GM21381 (cell line): Measurements from ENCODE around the gene NCAPH2.
A peak's percentile ranks its signal among the peaks of the same experiment; 100 is the strongest.

Experiments
- ATAC-seq: cut with Tn5 transposase; IDR thresholded peaks from one replicate; pipeline ENCODE4 v1.9.1; 2021; ENCODE audit warnings: mild to moderate bottlenecking, moderate library complexity; ENCODE audit not compliant: unreplicated experiment

The NCAPH2 gene

DNA sequence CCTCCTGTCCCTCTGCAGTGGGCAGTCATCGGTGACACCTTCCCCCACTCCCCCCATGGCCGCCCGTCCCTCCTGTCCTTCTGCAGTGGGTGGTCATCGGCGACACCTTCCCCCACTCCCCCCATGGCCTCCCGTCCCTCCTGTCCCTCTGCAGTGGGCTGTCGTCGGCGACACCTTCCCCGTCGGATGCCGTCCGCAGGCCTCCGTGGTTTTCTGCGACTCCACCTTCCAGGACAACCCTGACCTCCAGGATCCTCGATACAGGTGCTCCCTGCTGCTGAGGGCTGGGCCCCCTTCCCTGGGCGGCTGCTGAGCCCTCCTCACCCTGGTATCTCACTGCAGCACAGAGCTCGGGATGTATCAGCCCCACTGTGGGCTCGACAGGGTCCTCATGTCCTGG is 19.1 kb upstream of the NCAPH2 start:
- no peak for ATAC-seq

DNA sequence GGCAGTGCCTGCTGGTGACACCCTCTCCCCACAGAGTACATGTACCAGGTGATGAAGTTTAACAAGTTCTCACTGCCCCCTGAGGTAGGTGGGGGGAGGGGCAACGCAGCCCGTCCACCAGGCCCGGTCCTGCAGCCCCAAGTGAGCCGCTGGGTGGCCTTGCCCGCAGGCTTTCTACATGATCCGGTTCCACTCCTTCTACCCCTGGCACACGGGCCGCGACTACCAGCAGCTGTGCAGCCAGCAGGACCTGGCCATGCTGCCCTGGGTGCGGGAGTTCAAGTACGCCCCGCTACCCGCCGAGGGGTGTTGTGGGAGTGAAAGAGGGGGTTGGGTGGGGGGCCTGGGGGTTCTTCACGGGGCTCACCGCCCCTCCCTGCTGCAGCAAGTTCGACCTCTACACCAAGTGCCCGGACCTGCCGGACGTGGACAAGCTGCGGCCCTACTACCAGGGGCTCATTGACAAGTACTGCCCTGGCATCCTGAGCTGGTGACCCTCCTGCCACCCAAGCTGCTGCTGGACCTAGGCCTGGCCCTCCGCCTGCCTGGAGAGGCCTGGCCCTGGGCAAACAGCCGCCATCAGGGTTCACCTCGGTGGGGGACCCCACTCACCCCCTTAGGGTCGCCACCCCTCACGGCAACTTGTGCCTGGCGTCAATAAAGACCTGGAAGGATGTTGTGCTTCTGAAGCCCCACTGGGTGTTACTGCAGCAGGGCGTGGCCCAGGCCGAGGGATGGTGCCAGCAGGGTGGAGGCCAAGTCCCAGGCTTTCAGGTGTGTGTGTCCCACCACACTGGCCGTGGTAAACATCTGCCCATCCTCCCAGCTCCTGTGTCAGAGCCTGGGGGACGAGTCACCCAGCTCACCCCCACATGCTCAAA is 18.4 kb upstream of the NCAPH2 start:
- no peak for ATAC-seq

DNA sequence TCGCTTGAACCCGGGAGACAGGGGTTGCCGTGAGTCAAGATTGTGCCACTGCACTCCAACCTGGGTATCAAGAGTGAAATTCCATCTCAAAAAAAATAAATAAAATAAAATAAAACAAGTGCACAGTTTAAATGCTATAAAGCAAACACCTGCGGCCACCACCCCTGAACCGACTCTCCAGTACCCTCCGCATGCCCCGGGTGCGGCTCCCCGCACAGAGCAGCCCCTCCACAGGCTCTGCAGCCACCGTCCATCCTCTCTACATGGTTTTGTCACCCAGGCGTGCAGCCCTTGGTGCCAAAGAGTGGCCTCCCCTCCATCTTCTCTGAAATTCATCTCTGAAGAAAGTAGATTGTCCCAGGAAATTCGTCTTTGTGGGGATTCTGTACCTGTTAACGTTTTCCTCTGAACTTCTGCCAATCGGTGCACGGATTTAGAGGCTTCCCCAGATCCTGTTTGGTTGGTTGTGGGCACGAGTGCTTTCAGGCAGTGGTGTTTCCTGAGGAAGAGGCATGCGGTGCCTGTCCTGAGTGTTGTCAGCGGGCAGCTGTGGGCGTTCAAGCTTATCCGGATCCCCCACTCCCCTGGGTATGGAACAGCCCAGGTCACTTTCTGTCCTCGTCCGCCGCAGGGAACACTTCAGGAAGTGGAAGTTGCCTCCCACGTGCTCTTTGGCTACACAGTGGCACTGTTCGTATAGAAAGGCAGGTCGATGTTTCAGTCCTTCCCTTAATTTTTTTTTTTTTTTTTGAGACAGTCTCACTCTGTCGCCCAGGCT is 17.3 kb upstream of the NCAPH2 start:
- no peak for ATAC-seq

DNA sequence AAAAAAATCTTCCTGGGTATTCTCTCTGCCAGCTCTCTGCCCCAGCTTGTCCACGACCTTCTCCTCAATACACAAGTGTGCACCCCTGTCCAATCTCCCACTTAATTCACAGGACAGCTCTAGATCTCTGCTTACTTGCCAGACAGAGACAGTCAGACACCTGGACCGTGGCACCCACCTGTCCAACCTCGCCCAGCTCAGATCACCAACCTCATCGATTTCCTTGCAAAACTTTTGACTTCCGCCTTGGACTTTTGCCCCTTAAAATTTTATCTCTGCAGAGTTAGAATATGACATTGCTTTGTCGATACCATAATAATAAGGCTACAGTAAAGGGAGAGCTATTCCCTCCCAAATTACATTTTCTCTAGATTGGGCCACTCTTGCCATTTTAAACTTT is 10.9 kb upstream of the NCAPH2 start:
- ATAC-seq = no peak

DNA sequence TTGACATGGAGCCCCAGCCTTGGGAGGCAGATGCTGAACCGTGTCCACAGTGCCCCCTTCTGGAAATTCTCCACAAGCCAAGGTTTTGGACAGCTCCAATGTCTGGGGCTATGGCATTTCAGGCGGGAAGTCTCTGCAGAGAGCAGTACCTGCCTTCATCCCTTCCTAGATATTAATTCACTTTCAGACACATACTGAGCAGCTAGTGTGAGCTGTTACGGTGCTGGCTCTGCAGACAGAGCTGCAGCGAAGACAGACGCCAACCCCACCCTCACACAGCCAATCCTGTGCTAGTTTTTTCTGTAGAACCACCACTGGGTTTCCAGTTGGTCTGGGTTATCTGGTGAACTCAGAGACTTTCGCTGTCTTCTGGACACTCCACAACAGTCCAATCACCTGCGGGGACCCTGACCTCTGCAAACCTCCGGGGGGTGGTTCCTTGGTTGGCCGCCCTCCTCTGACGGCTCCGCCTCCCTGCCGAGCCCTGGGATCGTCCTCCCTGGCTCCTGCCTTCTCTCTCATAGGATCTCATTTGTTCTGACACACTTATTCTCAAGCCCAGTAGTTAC is 9.6 kb upstream of the NCAPH2 start:
- no peak for ATAC-seq

DNA sequence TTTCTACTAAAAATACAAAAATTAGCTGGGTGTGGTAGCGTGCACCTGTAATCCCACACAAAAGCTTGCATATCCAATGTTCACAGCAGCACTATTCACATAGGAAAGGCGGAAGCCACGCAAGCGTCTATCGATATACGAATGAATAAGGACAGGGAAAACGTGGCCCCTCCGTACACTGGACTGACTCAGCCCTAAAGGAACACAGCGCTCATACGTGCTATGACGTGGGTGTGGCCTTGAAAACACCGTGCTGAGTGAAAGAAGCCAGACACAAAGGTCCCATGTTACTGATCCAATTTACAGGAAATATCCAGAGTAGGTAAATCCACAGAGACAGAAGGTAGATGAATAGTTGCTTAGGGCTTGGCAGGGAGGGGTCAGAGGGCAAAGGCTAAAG is 7.6 kb upstream of the NCAPH2 start:
- no peak for ATAC-seq

DNA sequence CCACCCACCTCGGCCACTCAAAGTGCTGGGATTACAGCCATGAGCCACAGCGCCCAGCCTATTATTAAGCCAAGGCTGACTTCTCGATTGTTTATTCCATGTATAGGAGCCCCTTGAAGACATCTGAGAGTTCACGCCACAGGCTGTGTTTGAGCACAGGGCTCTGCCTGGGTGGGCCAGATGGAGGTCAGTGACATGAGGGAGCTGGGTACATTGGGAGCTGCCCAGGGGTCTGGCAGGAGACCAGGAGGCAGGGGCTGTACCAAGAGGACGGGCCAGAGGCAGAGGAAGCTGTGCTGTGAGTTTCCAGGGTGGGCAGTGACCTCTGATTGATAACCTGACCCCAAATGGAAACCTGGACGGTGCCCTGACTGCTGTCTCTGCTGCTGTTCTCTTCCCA is 5.9 kb upstream of the NCAPH2 start:
- no peak for ATAC-seq

DNA sequence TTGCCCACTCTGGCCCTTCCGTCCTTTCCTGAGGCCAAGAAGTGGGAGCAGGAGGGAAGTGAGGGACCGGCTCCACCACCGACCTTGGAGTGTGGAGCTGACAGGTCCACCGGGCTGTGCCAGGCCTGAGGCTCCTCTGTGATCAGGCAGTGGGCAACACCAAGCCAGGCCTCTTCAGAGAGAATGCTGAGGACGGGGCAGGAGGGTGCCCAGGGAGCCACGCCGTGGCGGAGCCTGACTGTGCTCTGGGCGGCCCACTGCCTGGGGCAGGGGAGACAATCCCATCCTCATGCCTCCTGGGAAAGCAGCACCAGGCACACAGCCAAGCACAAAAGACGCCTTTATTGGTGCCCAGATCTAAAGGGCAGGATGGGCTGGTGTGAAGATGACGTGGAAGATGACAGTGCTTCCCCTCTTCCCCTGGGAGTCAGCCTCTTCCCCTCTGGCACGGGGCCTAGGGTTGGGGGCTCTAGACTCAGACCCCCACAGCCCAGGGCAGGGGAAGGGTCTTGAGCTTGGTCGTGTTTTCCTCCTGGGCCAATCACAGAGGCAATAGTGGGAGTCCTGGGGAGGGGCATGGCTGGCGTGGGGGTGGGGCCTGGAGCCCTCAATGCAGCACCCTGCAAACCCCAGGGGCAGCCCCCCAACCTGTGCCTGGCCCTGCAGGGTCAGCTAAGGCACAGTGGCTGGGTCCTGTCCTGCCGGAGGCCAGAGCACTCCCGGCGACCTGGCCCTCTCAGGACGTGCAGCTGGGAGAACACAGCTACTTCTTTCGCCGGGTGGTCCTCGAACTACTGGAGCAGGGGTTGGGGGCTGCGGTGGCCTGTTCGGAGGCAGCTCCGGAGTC is 5.2 kb upstream of the NCAPH2 start:
- ATAC-seq = no peak

DNA sequence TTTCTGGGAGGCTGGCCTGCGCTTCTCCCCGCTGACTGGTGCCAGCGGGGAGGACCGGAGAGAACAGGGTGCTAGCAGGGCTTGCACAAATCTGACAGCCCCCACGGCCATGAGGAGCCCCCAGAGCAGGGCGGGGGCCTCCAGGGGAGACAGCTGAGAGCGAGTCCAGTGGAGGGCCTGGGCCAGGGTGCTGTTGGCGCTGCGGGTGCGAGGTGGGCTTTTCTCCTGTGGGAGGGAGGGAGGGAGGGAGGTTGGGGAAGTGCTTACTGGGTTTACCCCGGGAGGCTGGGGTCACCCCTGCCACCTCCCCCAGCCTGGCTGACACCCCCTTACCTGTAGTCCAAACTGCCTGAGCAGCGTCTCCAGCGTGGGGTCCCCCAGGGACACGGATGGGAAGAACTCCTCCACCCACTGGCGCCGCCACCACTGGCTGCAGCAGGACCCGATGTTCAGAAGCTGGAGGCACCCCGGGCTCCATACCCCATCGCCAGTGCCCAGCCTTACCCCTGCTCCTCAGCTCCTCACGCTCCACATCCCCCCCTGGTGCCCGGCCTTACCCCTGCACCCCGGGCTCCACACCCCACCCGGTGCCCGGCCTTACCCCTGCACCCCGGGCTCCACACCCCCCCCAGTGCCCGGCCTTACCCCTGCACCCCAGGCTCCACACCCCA is 4.4 kb upstream of the NCAPH2 start:
- ATAC-seq = no peak

DNA sequence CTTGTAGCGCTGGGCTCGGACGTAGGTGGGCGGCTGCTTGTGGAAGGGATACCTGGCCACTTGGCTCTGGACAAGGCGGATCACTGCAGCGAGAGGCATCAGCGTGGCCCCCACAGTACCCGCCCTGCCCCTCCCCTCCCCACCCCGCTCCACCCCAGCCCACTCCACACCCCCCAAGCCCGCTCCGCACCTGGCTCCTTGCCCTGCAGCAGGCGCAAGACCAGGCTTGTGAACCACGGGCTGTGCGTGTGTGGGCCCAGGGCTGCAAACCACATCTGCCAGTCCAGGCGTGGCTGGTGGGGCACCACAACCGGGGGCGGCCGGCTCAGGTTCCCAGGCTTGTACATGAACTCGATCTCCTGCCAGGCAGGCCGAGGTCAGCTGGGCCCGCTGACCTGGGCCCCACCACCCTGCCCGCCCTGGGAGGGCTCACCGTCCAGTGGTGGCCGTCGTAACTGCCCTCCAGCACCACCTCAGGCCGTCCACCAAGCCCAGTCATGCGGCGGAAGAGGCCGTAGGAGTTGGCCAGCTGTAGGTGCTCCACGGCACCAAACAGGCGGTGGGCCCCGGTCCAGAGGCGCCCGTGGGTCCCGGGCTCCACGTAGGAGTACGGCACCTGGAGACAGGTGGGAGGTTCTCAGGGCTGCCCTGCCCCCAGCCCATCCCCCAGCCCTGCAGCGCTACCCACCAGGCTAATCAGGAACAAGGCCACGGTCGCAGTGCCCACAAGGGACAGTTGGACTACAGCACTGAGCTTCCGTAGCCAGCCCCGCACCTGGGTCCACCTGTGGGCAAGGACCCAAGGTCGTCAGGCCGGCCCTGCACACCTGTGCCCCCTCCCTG is 3.4 kb upstream of the NCAPH2 start:
- no peak for ATAC-seq

DNA sequence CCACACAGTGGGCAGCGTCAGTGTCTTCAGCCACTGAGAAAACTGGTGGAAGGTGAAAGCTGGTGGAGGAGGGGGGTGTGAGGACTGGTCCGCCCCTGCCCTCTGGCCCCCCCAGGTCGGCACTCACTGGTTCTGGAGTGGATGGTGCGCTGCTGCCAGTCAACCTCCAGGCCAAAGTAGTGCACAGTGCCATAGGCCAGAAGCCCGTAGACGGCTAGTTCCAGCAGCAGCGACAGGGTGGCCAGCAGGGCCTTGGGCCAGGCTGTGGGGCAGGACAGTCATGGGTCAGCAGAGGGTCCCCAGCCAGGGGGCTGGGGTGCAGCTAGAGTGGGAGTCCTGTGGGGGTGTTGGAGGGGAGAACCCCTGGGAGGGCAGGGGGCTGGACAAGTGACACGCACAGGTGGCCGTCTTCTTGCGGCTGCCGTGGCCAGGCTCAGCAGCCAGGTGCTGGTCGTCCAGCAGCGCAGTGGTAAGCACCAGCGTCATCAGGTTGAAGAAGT is 2.7 kb upstream of the NCAPH2 start:
- ATAC-seq = no peak

DNA sequence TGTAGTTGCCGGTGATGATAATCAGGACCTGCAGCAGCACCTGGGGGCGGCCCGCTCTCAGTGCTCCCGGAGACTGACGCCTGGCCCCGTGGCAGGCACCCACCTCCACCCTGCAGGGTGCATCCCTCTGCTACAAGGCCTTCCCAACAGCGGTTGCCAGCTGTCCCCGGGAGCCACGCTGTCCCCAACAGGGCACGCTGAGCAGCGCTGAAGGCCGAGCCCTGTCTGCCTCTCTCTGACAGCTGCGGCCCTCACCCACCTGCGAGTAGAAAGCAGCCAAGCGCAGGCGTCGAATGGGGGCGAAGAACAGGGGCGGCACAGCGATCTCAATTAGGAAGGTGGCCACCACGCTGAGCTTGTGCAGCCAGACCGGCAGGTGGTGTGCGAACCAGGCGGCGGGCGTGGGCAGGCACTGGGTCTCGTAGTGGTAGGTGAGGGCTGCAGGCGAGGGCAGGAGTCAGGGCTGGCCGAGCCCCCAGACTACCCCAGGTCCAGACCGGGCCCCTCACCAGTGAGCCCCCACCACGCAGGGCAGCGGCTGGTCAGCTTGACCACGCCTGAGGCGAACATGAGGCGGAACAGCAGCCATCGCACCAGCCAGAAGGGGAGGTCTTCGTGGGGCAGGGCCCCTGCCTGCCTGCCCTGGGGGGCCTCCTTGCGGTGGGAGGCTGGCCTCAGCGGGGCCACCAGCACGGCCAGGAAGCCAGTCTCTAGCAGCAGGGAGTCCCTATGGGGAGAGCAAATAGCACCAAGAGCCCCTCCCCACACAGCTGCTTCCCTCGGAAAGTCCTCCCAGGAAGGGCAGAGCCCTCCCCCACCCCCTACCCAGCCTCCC is 2.0 kb upstream of the NCAPH2 start:
- ATAC-seq = no peak

DNA sequence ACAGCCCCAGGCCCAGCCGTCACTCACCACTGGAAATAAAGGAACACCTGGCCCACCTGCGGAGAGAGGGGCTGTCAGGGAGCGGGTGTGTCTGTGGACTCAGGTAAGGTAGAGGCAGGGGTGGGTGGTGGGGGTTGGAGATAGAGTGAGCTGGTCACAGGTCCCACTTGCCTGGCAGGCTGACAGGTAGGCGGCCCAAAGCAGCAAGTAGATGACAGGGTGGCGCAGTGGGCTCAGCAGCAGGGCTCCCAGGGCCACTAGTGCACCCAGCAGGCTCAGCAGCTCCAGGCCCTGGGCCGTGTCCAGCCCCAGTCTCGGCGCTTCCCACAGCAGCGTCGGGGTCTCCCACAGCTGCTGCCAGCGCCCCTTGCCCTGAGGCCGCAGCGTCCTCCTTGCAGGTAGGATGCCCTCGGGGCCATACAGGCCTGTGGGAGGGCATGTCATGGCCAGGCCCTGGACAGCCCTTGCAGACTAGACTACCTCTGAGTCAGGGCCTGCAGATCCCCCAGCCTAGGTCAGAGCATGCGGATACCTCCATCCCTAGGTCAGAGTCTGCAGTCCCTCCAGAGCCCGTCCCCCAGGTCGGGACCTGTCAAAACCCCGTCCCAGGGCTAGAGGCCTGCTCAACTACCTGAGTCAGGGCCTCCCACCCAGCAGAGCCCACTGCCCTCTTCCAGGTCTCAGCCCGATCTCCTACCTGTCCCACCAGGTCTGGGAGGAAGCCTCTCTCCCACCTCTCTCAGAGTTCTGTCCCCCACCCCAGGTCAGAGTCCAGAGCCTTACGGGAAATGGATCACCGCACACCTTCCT is 1.2 kb upstream of the NCAPH2 start:
- ATAC-seq = no peak

DNA sequence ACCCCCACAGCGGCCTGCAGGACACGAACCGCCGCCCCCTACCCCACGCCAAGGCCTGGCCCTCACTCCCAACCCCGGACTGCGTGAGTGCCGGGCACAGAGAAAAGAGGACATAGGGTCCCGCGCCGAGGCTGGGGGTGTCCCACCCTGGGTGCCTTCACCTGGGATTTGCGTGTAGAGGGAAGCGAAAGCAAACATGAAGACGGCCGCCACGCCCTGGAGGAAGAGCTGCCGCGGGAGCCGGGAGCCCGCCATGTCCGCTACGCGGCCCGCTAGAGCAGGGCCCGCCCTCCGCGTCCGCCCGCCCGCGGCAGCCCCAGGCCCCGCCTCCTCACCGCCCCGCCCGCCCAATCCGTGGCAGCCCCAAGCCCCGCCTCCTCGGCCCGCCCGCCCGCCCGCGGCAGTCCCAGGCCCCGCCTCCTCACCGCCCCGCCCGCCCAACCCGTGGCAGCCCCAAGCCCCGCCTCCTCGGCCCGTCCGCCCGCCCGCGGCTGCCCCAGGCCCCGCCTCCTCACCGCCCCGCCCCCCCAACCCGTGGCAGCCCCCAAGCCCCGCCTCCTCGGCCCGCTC is 518 bp upstream of the NCAPH2 start, which contains the start of gene LMF2:
TSS of gene LMF2 (minus strand) at position 282 of the 570 bp plus-strand sequence. CDS start at position 255, 27 bp downstream.
- ATAC-seq = peak; percentile 60

DNA sequence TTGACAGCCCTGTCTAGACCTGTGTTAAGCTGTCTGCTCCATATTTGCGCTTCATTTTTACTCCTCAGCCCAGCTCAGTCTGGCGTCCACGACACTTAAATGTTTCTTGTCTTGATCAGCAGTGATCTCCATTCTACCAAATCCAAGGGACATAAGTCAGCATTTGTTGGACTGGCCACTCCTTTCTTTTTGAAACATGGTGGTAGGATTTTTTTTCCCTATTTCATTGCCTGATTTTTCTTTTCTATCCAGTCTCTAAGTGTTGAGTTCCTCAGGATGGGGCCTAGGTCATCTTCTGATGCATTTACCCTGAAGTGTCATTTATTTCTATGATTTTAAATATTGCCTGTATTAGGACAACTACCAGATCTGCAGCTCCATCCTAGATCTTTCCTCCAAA is 873 bp downstream of the NCAPH2 start:
- ATAC-seq = no peak

DNA sequence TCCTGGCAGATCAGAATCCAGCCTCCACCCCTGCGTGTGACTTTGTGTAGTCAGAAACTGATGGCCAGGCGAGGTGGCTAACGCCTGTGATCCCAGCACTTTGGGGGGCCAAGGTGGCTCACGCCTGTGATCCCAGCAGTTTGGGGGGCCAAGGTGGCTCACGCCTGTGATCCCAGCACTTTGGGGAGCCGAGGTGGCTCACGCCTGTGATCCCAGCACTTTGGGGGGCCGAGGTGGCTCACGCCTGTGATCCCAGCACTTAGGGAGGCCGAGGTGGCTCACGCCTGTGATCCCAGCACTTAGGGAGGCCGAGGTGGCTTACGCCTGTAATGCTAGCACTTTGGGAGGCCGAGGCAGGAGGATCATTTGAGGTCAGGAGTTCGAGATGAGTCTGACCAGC is 5.2 kb downstream of the NCAPH2 start:
- ATAC-seq = no peak

DNA sequence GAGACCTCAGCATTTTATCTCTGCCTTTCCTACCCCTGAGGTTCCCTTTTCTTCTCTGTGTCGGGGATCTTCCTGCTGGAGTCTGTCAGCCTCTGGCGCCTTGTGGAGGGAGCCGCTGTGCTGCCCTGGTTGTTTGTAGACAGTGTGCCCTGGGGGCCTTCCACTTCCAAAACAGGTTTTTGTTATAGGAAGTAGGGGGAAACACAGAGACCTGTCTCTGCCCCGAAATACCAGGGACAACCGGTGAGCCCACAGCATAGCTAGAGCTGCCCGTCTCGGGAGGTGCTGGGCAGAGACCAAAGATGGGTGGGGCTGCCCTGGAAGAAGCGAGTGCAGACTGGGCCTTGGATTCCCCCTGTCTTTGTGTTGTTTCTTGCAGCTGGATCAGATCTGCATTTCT is 8.0 kb downstream of the NCAPH2 start:
- no peak for ATAC-seq
